Astrocyte of the spinal cord (primary cell): Measurements from ENCODE around the gene C2CD5.

Source experiments
- DNase-seq: peaks from one replicate; pipeline ENCODE4 v3.0.0; 2011; ENCODE audit warnings: low read depth, low spot score
- H3K4me3 ChIP-seq: 2 replicates; pipeline ENCODE4 v1.5.1; 2011; ENCODE audit warnings: low read depth, mild to moderate bottlenecking, low read length, moderate library complexity
- in situ Hi-C: cut with HindIII; loops from 2 replicates; pipeline ENCODE4 v1.10.0; 2017; ENCODE audit warnings: low sequenced_read_pairs
- TF ChIP-seq, protein P1 (sequence below): IDR thresholded peaks from 2 replicates; pipeline ENCODE4 v1.5.1; 2012; ENCODE audit warnings: low read depth, mild to moderate bottlenecking, low read length, inconsistent platforms

Gene C2CD5

GRCh38 chr12:22529281-22530060 lies 14.9 kb downstream of the C2CD5 start:
- H3K4me3 ChIP-seq, result no peak overlapping the region
- peak; percentile 39 for DNase-seq
- in situ Hi-C loops, result no loop called here
- TF ChIP-seq, protein P1, sequence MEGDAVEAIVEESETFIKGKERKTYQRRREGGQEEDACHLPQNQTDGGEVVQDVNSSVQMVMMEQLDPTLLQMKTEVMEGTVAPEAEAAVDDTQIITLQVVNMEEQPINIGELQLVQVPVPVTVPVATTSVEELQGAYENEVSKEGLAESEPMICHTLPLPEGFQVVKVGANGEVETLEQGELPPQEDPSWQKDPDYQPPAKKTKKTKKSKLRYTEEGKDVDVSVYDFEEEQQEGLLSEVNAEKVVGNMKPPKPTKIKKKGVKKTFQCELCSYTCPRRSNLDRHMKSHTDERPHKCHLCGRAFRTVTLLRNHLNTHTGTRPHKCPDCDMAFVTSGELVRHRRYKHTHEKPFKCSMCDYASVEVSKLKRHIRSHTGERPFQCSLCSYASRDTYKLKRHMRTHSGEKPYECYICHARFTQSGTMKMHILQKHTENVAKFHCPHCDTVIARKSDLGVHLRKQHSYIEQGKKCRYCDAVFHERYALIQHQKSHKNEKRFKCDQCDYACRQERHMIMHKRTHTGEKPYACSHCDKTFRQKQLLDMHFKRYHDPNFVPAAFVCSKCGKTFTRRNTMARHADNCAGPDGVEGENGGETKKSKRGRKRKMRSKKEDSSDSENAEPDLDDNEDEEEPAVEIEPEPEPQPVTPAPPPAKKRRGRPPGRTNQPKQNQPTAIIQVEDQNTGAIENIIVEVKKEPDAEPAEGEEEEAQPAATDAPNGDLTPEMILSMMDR, result peak; percentile 18

- TF ChIP-seq, protein P1, result no peak
- peak; percentile 66 for DNase-seq
- no peak overlapping the region for H3K4me3 ChIP-seq
- in situ Hi-C loops, result no loop called here
Measured at GRCh38 chr12:22527999-22528398, 16.3 kb downstream of the C2CD5 start.

- in situ Hi-C loops, result no loop called here
- TF ChIP-seq, protein P1, result no peak
- H3K4me3 ChIP-seq, result no peak overlapping the region
- no peak for DNase-seq
Measured at GRCh38 chr12:22526836-22527235, 17.5 kb downstream of the C2CD5 start.

- in situ Hi-C loops, result no loop called here
- H3K4me3 ChIP-seq, result no peak overlapping the region
- TF ChIP-seq, protein P1, result no peak
- DNase-seq, result peak; percentile 12
Measured at GRCh38 chr12:22525426-22525825, 18.9 kb downstream of the C2CD5 start.

DNA sequence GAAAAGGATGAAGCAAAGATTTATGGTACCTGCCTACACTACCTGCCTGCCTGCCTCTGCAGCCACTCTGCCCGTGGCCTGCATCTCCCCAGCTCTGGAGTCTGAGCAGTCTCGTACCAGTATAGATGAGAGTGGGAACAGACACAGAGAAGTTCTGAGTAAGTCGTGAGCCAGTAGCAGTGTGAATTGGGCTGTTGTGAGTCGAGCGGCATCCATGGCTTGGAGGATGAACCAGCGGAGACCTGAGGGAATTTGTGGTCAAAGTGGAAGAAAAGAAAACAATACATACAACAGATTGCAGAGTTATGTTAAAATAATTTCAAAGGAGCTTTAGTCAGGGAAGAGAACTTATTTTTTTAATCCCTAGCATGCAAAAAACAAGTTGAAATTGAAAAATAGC lies 25.3 kb downstream of the C2CD5 start:
- no peak overlapping the region for H3K4me3 ChIP-seq
- TF ChIP-seq, protein P1, result no peak
- peak; percentile 52 for DNase-seq
- in situ Hi-C loops, result no loop called here

DNA sequence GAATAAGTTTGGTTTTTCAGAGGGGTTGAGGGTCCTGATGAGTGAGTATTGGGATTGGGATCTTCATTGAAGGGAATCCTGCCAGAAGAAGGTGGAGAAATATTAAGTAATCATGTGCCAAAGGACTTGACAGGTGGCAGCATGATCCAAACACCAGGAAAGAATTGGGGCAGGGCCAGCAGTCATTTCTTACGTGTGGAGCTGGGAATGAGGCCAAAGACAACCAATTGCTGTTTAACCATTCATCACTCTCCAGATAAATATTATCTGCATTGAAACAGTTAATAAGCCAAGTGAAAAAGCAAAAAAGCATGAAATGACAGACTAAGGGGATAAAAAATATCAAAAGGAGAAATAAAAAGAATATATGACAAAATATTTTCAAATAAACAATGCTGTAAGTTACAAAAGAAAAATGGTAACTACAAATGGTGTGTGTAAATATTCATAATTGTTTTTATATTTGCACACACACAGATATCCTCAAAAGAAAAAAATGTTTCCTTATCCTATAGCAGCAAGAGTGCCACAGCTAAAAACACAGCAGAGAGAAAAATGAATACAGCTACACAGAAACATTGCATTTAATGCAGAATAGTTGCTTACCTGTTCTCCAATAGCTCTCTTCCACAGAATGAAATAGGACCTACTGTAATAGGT lies 26.2 kb downstream of the C2CD5 start:
- TF ChIP-seq, protein P1, result no peak
- no peak overlapping the region for H3K4me3 ChIP-seq
- DNase-seq, result peak; percentile 44
- in situ Hi-C loops, result no loop called here
